Dedifferentiated amniotic fluid mesenchymal stem cell (primary cell): Measurements from ENCODE around the gene PHF2.

ENCODE experiments used
- DNase-seq: peaks from one replicate; pipeline ENCODE4 v3.0.0-alpha.2; 2016; ENCODE audit errors: extremely low spot score

PHF2 gene

DNA sequence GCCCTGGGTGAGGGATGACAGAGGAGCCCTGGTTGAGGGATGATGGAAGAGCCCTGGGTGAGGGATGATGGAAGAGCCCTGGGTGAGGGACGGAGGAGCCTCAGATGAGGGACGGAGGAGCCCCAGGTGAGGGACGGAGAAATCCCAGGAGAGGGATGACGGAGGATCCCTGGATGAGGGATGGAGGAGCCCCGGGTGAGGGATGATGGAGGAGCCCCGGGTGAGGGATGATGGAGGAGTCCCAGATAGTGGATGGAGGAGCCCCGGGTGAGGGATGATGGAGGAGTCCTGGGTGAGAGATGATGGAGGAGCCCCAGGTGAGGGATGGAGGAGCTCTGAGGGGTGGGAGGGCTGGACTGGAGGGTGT lies 10.9 kb downstream of the PHF2 start:
- no peak for DNase-seq

DNA sequence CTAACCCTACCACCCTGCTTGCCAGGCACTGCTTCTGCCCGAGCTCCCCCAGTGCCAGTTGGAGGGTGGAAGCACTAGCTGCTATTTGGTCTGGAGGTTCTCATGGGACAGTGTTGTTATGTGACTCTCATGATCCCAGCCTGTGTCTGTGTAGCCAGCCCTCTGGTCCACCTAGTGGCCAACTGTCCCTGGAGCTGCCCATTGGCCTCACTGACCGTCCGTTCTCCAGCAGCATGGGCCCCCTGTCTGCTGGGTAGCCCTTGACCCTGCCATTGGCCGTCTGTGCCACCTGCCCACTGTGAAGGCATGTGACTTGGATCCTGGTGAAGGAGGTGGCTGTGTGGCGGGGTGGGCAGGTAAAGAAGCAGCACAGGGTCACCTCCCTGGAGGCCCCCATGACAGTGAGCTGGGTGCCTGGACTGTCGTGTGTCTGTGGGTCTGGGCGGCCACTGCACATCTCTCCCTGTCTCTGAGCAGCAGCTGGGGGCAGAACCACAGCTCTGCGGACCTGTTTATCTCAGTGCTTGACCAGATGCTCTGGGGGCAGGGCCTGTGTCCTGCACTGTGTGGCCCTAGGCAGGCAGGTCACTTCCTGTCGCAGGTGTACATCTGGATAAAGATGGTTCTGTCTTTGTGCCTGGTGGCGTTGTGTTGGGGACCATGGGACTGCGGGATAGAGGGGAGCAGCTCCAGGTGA lies 11.4 kb downstream of the PHF2 start:
- no peak for DNase-seq

DNA sequence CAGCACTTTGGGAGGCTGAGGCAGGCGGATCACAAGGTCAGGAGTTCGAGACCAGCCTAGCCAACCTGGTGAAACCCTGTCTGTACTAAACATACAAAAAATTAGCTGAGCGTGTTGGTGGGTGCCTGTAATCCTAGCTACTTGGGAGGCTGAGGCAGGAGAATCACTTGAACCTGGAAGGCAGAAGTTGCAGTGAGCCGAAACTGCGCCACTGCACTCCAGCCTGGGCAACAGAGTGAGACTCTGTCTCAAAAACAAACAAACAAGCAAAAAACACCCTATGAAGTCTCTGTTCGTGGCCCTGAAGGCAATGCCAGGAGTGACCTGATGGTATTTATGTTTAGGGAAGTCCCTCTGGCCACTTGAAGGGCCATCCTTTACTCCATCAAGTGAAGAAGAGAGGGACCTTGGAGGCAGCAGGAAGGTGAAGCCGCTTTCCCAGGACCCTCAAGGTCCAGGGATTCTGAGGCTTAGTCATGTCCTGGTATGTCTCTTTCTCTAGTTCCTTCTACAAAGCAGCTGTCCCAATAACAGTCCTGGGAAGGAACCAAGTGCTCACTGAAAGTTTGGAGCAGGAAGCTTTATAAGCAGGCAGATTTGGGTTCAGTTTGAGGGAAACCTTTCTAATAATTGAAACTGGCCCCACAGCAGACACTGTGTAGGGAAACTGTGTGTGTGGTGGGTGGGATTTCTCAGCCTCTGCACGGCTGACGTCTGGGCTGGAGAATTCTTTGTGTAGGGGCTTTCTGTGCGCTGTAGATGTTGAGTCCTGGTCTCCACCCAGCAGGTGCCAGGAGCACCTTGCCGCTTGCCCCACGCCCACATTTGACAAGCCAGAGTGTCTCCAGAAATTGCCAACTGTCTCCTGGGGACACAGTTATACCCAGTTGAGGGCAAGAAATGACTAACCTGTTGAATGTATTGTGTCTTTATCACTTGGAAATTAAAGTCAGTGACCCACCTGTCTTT lies 12.5 kb downstream of the PHF2 start:
- DNase-seq: no peak

DNA sequence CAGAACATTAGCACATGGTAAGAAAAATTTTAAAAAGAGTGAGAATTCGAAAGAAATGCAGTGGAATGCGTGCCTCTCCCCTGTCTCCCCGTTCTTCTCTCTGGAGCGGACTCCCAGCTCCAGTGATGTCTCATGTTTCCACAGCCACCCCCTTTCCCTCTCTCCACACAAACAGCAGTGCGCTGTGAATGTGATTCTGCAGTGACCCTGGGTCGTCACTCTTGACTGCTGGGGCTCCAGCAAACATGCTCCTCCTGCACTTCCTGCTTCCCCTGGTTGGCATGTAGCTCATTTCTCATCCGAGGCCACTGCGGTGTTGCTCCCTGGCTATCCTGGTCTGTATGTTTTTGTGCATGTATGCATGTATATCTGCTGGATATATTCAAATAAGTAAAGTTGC lies 13.3 kb downstream of the PHF2 start:
- no peak for DNase-seq

GRCh38 chr9:93590609-93591234 lies 14.3 kb downstream of the PHF2 start:
- DNase-seq: no peak

DNA sequence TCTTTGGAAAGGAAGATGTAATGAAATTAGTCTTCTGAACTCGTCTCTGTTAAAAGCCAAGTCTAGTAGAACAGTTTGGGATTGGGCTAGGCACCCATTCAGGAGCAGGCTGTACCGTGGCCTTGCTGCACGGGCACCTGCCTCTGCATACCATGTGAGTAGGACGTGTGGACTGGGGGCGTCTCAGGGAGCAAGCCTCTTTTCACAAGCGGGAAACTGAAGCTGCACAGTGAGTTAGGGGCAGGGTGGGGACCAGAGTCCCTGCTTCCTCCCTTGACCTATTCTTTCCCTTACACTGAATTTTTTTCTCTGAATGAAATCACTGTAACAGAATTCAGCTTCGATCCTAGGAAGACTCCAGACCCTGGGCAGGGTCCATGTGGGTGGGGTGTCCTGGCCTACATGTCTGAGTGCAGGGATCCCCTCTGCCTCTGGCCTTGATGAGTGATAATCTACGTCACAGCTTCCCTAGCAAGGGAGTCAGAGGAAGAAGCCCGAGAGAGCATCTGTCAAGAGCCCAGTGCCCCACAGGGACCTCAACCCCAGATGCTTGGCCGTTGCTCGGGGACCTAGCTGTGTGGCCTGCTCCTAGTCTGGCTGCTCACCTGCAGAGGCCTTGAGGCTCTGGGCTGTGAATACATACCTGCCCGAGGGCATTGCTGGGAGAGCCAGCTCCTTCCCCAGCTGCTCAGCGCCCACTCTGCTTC lies 15.1 kb downstream of the PHF2 start:
- no peak for DNase-seq

- DNase-seq: no peak
Observed at GRCh38 chr9:93592008-93592642, 15.7 kb downstream of the PHF2 start.

- no peak for DNase-seq
Observed at GRCh38 chr9:93592643-93593021, 16.2 kb downstream of the PHF2 start.

DNA sequence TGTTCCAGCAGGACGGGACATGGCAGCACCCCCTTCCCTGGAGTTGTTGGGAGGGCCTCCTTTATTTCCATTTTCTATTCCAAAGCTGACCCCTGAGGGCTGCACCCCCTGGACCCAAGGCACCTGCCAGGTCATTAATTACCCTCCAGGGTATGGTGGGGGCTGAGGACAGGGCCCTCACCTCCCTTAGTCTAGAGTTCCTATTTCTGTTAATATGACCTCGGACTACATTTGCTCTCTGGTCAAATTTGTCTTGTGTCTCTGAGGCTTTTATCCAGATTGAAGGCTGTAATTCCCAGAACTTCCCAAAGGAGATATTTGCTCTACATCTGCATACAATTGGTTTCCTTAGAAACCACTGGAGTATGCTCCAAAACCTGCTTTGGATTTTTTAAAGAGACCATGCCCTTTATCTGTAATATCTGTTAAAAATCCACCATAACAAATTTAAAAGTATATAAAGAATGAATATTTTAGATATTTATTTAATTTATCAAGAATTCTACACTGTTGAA lies 16.8 kb downstream of the PHF2 start:
- DNase-seq: no peak

DNA sequence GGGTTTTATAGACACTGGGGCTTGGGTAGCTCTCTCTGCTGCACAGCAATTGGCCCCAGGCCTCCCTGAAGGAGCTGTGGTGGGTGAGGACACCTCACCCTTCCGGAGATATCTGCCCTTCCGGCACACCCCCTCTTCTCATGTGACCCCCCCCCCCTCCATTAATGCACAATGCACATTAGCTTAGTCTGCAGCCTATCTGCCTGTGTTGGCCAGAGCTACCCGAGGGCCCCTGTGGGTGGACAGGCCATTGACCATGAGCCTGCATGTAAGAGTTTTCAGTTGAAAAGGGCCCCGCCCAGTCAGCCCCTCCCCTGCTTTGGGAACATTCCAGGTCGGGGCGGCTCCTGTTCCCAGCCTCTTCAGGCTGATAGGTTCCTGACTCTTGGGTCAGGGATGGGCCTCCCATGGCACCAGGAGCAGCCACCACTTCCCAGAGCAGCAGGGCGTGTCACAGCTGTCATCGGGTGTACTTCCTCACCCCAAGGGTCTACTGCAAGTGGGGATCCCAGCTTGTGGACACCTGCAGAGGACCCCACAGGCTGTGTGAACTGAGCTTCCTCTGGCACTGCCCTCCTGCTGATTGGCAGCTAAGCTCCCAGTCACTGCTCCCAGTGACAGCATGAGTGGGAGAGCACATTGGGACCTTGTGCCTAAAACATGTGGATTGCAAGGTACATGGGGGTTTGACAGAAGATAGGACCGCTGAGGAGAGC lies 17.8 kb downstream of the PHF2 start:
- DNase-seq: no peak

DNA sequence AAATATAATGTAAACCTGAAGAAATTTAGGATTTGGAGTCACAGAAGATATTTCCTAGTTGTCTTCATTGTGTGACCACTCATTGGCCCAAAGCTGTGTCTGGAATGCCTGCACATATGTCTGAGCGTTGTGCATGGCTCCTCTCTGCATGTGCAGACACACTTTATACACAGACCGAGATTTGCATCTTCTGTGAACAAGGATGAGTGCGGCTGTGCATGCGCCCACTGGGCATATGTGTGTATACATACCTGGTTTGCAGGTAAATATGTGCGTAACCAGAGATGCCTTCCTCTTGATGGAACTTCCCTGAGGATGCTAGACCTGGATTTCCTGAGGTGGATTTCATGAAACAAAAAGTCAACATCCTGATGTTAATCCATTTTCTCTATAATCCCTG lies 19.1 kb downstream of the PHF2 start:
- DNase-seq: no peak

DNA sequence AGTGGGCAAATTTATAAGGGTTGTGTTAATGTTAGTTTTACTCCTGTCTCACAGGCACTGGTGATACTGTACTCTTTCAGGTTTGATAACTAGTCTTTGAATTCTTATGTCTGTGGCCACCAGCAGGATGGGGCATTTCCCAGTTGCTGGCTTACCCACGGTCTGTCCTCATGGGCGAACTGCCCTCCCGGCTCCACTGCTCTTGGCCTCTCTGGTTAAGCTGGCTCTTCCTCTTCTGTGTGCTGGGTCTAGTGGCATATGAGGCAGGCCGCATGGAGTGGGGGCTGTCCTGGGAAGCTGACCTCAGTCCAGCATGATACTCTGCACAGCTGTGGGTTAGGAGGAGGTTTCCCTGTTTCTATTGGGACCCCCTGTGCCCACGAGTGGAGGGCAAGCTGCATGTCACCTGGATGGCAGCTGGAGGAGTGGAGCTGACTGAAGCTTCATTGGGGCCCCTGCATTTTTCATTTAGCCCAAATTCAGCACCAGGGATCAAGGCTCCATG lies 19.5 kb downstream of the PHF2 start:
- no peak for DNase-seq

GRCh38 chr9:93596399-93596798 lies 20.0 kb downstream of the PHF2 start:
- DNase-seq: no peak

DNA sequence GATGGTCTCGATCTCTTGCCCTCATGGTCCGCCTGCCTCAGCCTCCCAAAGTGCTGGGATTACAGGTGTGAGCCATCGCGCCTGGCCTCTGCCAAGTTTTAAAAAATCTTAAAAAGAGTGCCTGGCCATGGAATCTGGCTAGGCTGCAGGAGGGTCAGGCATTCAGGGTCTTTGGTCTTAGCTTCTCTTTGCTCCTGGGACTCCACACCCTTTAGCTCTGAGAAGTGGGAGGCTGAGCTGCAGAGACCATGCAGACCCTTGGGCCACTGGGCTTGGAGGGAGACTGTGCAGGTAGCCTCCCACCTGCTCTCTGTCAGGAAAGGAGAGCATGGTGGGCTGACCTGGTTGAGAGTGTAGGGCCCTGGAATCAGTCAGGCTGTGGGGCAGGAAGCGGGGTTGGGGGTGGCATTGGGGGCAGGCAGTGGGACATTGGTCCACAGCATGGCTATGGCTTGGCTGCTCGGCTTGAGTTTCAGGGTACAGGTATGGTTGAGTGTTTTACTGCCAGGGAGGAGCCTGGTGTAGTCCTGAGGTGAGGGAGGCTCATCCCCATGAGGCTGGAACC lies 20.8 kb downstream of the PHF2 start:
- DNase-seq: no peak

DNA sequence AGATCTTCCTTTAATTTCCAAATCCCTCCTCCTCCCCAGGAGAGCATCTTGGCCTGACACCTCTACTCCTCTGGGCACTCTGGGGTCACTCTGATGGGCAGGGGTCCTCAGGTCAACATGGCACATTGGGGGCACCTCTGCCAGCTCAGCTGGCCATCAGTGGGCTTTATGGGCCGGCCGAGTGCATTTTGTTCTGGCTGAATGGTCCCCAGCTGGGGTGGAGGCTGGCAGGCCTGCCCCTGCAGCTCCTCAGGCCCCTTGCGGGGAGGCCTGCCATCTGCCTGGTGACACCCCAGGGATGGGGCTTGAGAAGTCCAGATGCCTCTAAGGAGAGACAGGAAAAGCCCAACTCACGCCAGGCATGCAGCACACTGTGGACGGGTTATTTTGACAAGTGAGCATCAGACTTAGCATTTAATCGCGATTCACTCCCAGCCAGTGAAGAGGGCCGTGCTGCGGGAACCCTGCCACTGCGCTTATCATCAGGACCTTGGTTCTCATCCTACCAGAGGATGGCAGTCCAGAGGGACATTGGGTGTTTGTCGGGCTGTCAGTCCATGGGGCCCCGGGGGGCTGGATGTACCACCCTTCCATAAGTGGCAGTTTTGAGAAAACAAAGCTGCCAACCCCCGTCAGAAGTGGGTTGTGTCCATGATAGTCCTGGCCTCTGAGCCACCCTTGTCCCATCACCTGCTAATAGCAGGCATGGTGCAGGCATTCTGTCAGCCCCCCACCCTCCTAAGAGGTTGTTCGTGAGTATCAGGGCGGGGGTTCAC lies 21.7 kb downstream of the PHF2 start:
- DNase-seq: no peak

DNA sequence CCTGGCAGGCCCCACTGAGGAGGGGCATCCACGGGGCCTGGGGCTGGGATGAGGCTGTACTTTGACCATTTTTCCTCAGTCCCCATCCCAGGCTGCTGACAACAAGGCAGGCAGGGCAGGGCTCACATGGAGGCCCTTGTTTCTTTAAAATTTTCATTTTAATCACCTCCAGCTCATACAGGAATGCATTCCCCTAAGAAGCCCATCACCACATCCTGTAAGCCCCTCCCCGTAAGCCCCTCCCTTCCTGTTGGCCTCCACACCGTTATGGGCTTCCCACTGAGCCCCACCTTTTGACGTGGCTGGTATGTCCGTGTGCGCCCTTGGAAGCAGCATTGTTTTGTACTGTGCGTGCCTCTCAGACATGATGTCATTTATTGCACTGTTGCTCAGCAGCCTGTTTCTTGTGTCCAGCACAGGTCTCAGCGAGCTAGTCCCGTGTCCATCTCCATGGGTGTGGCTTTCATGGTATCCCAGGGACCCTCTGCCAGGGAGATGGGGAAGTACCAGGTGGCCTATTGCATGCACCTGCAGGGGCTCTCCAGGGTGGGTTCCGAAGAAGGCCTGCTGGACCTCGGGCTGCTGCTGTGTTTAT lies 22.4 kb downstream of the PHF2 start:
- DNase-seq: no peak

- no peak for DNase-seq
Observed at GRCh38 chr9:93599571-93600403, 23.4 kb downstream of the PHF2 start.

DNA sequence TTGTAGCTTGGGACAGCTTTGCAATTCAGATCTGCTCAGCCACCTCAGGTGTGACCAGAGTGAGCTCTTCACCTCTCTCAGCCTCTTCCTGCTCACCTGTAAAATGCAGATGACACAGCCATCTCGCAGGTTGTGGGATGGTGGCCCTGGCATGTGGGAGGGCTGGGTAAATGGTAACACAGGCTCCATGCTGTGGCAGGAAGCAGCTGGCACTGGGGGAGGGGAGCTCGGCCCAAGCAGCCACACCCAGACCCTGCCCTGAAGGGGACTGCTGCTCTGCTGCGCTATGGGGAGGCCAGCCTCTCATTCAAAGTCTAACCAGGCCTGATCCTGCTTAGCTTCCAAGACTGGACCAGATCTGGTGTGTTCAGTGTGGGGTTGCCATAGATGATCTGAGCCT lies 24.1 kb downstream of the PHF2 start:
- no peak for DNase-seq
